ENCODE data around the gene CYFIP2. TPM values are rescaled to one million over a fixed set of nuclear protein-coding genes. Genes with fewer than 3 reads are reported as not detected.

CYFIP2 gene
- polyA plus RNA-seq, 4 donors, result 6.3 to 33.4 (median 10.3) TPM

DNA sequence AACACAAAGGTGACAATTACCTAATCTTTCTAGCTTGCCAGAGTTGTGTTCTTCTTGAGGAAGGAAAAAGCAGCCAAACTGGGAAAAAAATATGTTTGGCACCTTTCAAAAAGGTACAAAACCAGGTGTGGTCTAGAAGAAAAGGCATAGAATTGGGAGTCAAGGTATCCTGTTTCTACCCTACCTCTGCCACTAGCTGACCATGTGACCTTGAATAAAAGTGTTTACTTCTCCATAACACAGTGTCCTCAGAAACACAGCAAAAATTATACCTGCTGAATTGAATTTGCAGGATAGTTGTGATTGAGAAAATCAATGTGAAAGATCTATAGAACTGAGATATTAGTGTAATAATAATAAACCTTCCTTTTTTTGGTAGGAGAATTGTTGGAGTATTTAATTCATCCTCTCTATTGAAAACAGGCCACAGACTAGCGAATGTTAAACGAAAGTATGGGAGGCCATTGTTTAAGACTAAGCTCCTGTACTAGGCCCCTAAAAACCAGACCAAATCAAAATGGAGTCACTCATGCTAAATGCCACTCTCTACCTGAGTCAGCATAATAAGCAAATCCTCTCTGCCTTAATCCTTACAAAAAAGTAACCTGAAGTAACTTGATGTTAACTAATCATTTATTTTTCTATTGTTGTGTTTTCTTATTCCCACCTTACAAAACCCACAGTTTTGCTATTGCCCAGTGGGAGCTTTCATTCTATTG is 12.6 kb downstream of the CYFIP2 start:
- Histone ChIP-seq H3K4me3 (ENCODE audit: low read depth in 1 of 3, low read length in 3 of 3) (no peak overlapping the region), H3K9me3 (ENCODE audit: control insufficient read depth in 2 of 2, insufficient read depth in 1 of 2, low read depth in 1 of 2, low read length in 1 of 2) (no peaks in the 10 kb centered on the region), H3K27ac (ENCODE audit: low read depth in 1 of 3, low read length in 2 of 3) (no peak overlapping the region), H3K27me3 (ENCODE audit: control insufficient read depth in 3 of 3, insufficient read depth in 3 of 3, low read length in 3 of 3) (no peaks in the 10 kb centered on the region), H3K36me3 (ENCODE audit: control insufficient read depth in 3 of 3, insufficient read depth in 2 of 3, low read depth in 1 of 3, low read length in 3 of 3) (no peaks in the 10 kb centered on the region), H3K4me1 (ENCODE audit: control insufficient read depth in 3 of 3, insufficient read depth in 2 of 3, low read depth in 1 of 3, low read length in 2 of 3) (no peaks in the 10 kb centered on the region)
- no peak for FAIRE-seq
- WGBS, 3 donors, result 91 to 94% (median 93%) methylated on average over 2 of the region's 2 CpGs
- DNase-seq, result no peak

DNA sequence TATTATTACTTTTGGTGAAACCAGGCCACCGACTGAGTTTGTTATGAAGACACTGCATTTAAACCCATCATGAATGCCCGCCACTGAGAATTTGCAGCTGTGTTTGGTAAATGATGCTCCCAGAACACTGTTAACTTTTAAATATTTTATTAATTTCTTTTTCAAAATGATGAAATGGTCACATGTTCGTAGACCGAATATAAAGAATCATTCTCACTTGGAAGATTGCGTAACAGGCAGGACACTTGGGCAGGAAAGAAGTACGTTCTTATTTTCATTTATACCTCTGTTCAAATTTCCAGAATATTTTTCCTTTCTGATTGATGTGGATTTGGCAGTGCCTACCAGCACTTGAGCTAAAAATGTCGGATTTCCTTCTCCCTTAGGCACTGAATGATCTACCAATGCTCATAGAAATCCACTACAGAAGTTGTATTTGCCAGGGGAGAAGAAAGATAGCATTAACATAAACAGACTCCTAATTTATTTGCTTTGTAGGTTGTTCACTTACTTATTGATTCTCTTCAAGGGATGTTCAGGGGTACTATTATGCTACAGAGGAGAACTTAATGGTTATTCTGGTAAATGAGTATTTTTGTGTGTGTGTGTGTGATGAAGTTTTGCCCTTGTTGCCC is 13.8 kb downstream of the CYFIP2 start:
- DNase-seq (no peak), FAIRE-seq (no peak)
- Histone ChIP-seq H3K4me3 (ENCODE audit: low read depth in 1 of 3, low read length in 3 of 3) (no peak overlapping the region), H3K4me1 (ENCODE audit: control insufficient read depth in 3 of 3, insufficient read depth in 2 of 3, low read depth in 1 of 3, low read length in 2 of 3) (no peaks in the 10 kb centered on the region), H3K9me3 (ENCODE audit: control insufficient read depth in 2 of 2, insufficient read depth in 1 of 2, low read depth in 1 of 2, low read length in 1 of 2) (no peaks in the 10 kb centered on the region), H3K27me3 (ENCODE audit: control insufficient read depth in 3 of 3, insufficient read depth in 3 of 3, low read length in 3 of 3) (no peaks in the 10 kb centered on the region), H3K36me3 (ENCODE audit: control insufficient read depth in 3 of 3, insufficient read depth in 2 of 3, low read depth in 1 of 3, low read length in 3 of 3) (no peaks in the 10 kb centered on the region), H3K27ac (ENCODE audit: low read depth in 1 of 3, low read length in 2 of 3) (no peak overlapping the region)
- WGBS, 3 donors, result 69 to 87% (median 86%) methylated on average over 7 of the region's 7 CpGs

DNA sequence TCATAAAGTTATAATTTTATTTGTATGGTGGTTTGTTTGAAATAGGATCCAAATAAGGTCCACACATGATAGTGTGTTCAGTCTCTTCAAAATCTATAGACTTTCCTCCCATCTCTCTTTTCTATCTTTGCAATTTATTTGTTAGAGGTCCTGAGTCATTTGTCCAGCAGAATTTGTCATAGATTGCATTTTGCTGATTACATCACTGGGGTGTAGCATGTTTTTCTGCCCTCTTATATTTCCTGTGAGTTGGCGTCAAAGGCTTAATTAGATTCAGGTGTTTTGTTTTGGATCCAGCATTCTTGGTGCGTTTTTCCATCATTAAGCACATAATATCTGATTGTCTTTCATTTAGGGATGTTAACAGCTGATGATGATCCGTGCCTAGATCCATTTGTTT is 15.0 kb downstream of the CYFIP2 start:
- DNase-seq (no peak), FAIRE-seq (no peak)
- H3K27me3 ChIP-seq (ENCODE audit: control insufficient read depth in 3 of 3, insufficient read depth in 3 of 3, low read length in 3 of 3), result no peaks in the 10 kb centered on the region
- H3K4me3 ChIP-seq (ENCODE audit: low read depth in 1 of 3, low read length in 3 of 3), result no peak overlapping the region
- H3K9me3 ChIP-seq (ENCODE audit: control insufficient read depth in 2 of 2, insufficient read depth in 1 of 2, low read depth in 1 of 2, low read length in 1 of 2), result no peaks in the 10 kb centered on the region
- no peaks in the 10 kb centered on the region for H3K4me1 ChIP-seq (ENCODE audit: control insufficient read depth in 3 of 3, insufficient read depth in 2 of 3, low read depth in 1 of 3, low read length in 2 of 3)
- WGBS, 3 donors, result 77 to 87% (median 84%) methylated on average over 3 of the region's 3 CpGs
- no peak overlapping the region for H3K27ac ChIP-seq (ENCODE audit: low read depth in 1 of 3, low read length in 2 of 3)
- H3K36me3 ChIP-seq (ENCODE audit: control insufficient read depth in 3 of 3, insufficient read depth in 2 of 3, low read depth in 1 of 3, low read length in 3 of 3), result peaks cover 0 to 3% (median 1%) of the 10 kb centered on the region in 3 donors

DNA sequence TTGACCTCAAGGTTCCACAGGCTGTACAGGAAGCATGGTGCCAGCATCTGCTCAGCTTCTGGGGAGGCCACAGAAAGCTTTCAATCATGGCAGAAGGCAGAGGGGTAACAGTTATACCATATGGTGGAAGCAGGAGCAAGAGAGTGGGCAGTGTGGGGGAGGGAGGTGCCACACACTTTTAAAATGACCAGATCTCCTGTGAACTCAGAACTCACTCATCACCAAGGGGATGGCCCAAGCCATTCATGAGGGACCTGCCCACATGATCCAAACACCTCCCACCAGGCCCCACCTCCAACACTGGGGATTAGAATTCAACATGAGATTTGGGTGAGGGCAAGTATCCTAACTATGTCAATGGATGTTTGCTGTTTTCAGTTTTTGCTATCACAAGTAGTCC is 16.2 kb downstream of the CYFIP2 start:
- Histone ChIP-seq H3K4me1 (ENCODE audit: control insufficient read depth in 3 of 3, insufficient read depth in 2 of 3, low read depth in 1 of 3, low read length in 2 of 3) (no peaks in the 10 kb centered on the region), H3K27ac (ENCODE audit: low read depth in 1 of 3, low read length in 2 of 3) (no peak overlapping the region), H3K9me3 (ENCODE audit: control insufficient read depth in 2 of 2, insufficient read depth in 1 of 2, low read depth in 1 of 2, low read length in 1 of 2) (no peaks in the 10 kb centered on the region), H3K27me3 (ENCODE audit: control insufficient read depth in 3 of 3, insufficient read depth in 3 of 3, low read length in 3 of 3) (no peaks in the 10 kb centered on the region), H3K36me3 (ENCODE audit: control insufficient read depth in 3 of 3, insufficient read depth in 2 of 3, low read depth in 1 of 3, low read length in 3 of 3) (peaks cover 0 to 8% (median 1%) of the 10 kb centered on the region in 3 donors), H3K4me3 (ENCODE audit: low read depth in 1 of 3, low read length in 3 of 3) (no peak overlapping the region)
- FAIRE-seq, result no peak
- DNase-seq, result no peak

DNA sequence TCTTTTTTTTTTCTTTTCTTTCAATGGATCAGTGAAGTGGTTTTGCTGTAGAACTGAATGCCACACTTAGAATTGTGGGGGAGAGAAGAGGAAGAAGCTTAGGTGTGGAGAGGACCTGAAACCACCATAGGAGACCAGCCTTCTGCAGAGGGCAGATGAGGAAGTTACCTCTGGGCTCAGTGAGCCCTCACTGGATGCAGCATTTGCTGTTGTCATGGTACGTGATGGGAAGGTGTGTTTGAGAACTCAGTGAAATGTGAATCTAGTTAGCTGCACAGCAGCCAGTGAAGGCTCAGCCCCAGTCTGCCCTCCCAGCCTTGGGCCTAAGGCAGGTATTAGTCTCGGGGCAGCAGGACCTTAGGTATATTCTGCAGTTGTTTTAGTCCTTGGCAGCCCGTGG is 17.5 kb downstream of the CYFIP2 start:
- H3K9me3 ChIP-seq (ENCODE audit: control insufficient read depth in 2 of 2, insufficient read depth in 1 of 2, low read depth in 1 of 2, low read length in 1 of 2), result no peaks in the 10 kb centered on the region
- no peak for DNase-seq
- peaks cover 0 to 5% (median 0%) of the 10 kb centered on the region in 3 donors for H3K4me1 ChIP-seq (ENCODE audit: control insufficient read depth in 3 of 3, insufficient read depth in 2 of 3, low read depth in 1 of 3, low read length in 2 of 3)
- H3K36me3 ChIP-seq (ENCODE audit: control insufficient read depth in 3 of 3, insufficient read depth in 2 of 3, low read depth in 1 of 3, low read length in 3 of 3), result peaks cover 0 to 8% (median 1%) of the 10 kb centered on the region in 3 donors
- FAIRE-seq, result no peak
- H3K27ac ChIP-seq (ENCODE audit: low read depth in 1 of 3, low read length in 2 of 3), result no peak overlapping the region
- no peaks in the 10 kb centered on the region for H3K27me3 ChIP-seq (ENCODE audit: control insufficient read depth in 3 of 3, insufficient read depth in 3 of 3, low read length in 3 of 3)
- H3K4me3 ChIP-seq (ENCODE audit: low read depth in 1 of 3, low read length in 3 of 3), result no peak overlapping the region
- 74 to 88% (median 75%) methylated on average over 3 of the region's 3 CpGs for WGBS, 3 donors

DNA sequence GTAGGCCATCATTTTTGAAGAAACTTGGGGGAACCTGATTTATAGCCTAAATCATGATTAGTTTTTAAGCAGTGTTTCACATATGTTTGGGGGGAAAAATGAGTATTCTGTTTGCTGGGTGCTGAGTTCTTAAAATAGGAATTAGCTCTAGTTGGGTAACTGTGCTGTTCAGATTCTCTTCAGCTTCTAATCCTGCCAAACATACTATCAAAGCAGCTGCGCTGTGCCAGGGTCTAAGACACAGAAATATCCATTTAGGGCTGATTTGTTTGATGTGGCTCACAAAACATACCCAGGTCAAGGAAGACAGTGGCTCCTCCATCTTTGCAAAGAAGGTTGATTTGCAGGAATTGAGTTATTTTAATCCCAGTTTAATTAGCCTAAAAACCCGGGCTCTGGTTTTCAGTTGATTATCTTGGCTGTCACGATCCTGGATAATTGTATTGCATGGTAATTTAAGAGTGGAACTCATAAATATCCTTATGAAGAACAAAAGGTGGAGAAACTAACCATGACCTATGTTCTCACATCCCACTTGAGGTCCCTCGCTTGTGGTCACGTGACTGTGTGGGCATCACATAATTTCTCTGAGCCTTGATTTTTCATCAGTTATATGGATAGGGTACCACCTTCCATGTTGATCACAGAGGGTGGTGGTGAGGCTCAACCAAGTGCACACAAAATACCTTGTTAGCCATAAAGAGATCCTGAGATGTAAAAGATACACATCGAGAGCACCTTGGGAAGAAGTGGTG is 18.7 kb downstream of the CYFIP2 start:
- Histone ChIP-seq H3K27me3 (ENCODE audit: control insufficient read depth in 3 of 3, insufficient read depth in 3 of 3, low read length in 3 of 3) (no peaks in the 10 kb centered on the region), H3K4me1 (ENCODE audit: control insufficient read depth in 3 of 3, insufficient read depth in 2 of 3, low read depth in 1 of 3, low read length in 2 of 3) (peaks cover 0 to 17% (median 0%) of the 10 kb centered on the region in 3 donors), H3K9me3 (ENCODE audit: control insufficient read depth in 2 of 2, insufficient read depth in 1 of 2, low read depth in 1 of 2, low read length in 1 of 2) (no peaks in the 10 kb centered on the region), H3K4me3 (ENCODE audit: low read depth in 1 of 3, low read length in 3 of 3) (no peak overlapping the region), H3K27ac (ENCODE audit: low read depth in 1 of 3, low read length in 2 of 3) (no peak overlapping the region), H3K36me3 (ENCODE audit: control insufficient read depth in 3 of 3, insufficient read depth in 2 of 3, low read depth in 1 of 3, low read length in 3 of 3) (peaks cover 0 to 8% (median 1%) of the 10 kb centered on the region in 3 donors)
- no peak for FAIRE-seq
- 87 to 92% (median 88%) methylated on average over 6 of the region's 6 CpGs for WGBS, 3 donors
- DNase-seq, result no peak

DNA sequence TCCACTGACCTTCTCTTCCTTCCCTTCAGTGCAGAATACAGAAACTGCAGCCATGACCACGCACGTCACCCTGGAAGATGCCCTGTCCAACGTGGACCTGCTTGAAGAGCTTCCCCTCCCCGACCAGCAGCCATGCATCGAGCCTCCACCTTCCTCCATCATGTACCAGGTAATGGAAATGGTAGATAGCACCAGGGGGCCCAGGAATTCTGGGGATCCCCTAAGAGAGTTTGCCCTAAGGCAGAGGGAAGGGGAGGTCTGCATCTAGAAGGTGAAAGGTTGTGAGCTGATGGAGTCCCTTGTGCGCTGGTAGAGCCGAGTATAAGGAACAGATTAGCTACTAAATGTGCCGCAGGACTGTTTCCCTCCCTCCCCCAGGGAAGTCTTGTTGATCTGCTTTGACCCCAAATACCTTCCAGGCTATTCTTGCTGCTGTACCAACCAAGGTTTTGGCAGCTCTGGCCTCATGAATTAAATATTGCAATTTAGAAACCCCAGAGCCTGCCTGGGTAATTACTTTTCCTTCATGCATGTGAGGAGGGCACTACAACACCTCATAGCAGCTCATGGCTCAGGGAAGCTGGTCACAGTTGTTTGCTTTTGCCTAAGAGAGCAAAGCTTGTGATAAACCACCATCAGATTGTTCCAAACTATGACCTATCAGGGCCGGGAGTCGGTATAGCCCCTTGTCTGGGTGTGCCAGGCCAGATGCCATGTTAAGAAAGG is 19.6 kb downstream of the CYFIP2 start:
- Histone ChIP-seq H3K9me3 (ENCODE audit: control insufficient read depth in 2 of 2, insufficient read depth in 1 of 2, low read depth in 1 of 2, low read length in 1 of 2) (no peaks in the 10 kb centered on the region), H3K36me3 (ENCODE audit: control insufficient read depth in 3 of 3, insufficient read depth in 2 of 3, low read depth in 1 of 3, low read length in 3 of 3) (peaks cover 0 to 8% (median 1%) of the 10 kb centered on the region in 3 donors), H3K27ac (ENCODE audit: low read depth in 1 of 3, low read length in 2 of 3) (no peak overlapping the region), H3K4me3 (ENCODE audit: low read depth in 1 of 3, low read length in 3 of 3) (no peak overlapping the region), H3K27me3 (ENCODE audit: control insufficient read depth in 3 of 3, insufficient read depth in 3 of 3, low read length in 3 of 3) (no peaks in the 10 kb centered on the region), H3K4me1 (ENCODE audit: control insufficient read depth in 3 of 3, insufficient read depth in 2 of 3, low read depth in 1 of 3, low read length in 2 of 3) (peaks cover 0 to 24% (median 0%) of the 10 kb centered on the region in 3 donors)
- DNase-seq (no peak), FAIRE-seq (no peak)
- WGBS, 3 donors, result 89 to 92% (median 89%) methylated on average over 10 of the region's 10 CpGs

DNA sequence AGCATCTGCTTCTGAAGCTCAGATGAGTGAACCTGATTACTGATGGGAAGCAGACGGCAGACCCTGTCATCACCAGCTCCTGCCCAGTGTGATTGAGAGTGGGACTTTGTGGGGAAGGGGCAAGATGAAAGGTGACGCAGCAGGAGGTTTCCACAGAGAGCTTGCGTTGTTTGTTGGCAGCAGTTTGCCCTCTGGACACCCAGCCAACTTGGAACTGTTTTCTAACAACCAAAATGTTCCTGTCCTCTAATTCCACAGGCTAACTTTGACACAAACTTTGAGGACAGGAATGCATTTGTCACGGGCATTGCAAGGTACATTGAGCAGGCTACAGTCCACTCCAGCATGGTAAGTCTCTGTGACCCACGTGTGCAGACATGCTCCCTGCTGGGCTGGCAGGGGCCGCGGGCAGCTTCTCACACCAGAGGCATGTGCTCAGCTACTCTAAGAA is 20.9 kb downstream of the CYFIP2 start:
- peaks cover 0 to 34% (median 6%) of the 10 kb centered on the region in 3 donors for H3K4me1 ChIP-seq (ENCODE audit: control insufficient read depth in 3 of 3, insufficient read depth in 2 of 3, low read depth in 1 of 3, low read length in 2 of 3)

More for the DNA sequence above, 20.9 kb downstream of the CYFIP2 start:
- Histone ChIP-seq H3K36me3 (ENCODE audit: control insufficient read depth in 3 of 3, insufficient read depth in 2 of 3, low read depth in 1 of 3, low read length in 3 of 3) (peaks cover 0 to 8% (median 1%) of the 10 kb centered on the region in 3 donors), H3K4me3 (ENCODE audit: low read depth in 1 of 3, low read length in 3 of 3) (no peak overlapping the region), H3K9me3 (ENCODE audit: control insufficient read depth in 2 of 2, insufficient read depth in 1 of 2, low read depth in 1 of 2, low read length in 1 of 2) (no peaks in the 10 kb centered on the region), H3K27me3 (ENCODE audit: control insufficient read depth in 3 of 3, insufficient read depth in 3 of 3, low read length in 3 of 3) (no peaks in the 10 kb centered on the region), H3K27ac (ENCODE audit: low read depth in 1 of 3, low read length in 2 of 3) (no peak overlapping the region)
- FAIRE-seq (no peak), DNase-seq (no peak)
- WGBS, 3 donors, result 81 to 96% (median 92%) methylated on average over 7 of the region's 7 CpGs

Data from small intestine (tissue), 7 donors.